Suprapubic skin (tissue), 3 donors: ENCODE results near the gene TRIM52.

ENCODE experiments used
- CTCF ChIP-seq, 2 donors: fragments of 200-600 bp in 1 of 2; fragments of 450-650 bp in 1 of 2; sonication (generic) in 1 of 2; IDR thresholded peaks; one replicate each; pipeline ENCODE4 v1.5.1; 2016 to 2019; ENCODE audit warnings: antibody characterized with exemption in 2 of 2, mild to moderate bottlenecking in 1 of 2, moderate library complexity in 1 of 2
- POLR2AphosphoS5 ChIP-seq, 3 donors: sonication (generic); formaldehyde crosslinking; IDR thresholded peaks; one replicate each; pipeline ENCODE4 v1.6.1; 2017; ENCODE audit warnings: antibody characterized with exemption in 3 of 3

GRCh38 chr5:181219262-181220177 is 41.4 kb downstream of the TRIM52 start:
- TF ChIP-seq POLR2AphosphoS5 (IDR thresholded peaks at IDR 0.05) (no peak), CTCF (IDR thresholded peaks at IDR 0.05) (no peak)
